HepG2 (cell line): ENCODE measurements around the gene FIS1. TPM values are rescaled to one million over a fixed set of nuclear protein-coding genes. Genes with fewer than 3 reads are reported as not detected.

Source experiments
- ATAC-seq: fragments of 200-7000 bp; cut with Tn5 transposase; 3 replicates; pipeline ENCODE4 v1.9.1; 2020; ENCODE audit warnings: mild to moderate bottlenecking, moderate library complexity
- BruUV-seq: library from RNA; stranded (reverse); fragments of 400-500 nt; replicated peaks from 2 replicates; lab custom pipeline; 2021; lab: Mats Ljungman, UMichigan
- CTCF ChIA-PET: fragments of 300-600 bp; formaldehyde crosslinking; extraction: SDS; loops from one replicate; lab custom pipeline; 2021; ENCODE audit warnings: low total read pairs, inconsistent platforms, low intra/inter-chr PET ratio; lab: Yijun Ruan, JAX
- POLR2A ChIA-PET: fragments of 350-600 bp; sonication (Branson Sonifier 250); formaldehyde crosslinking; loops from one replicate; lab custom pipeline; 2020; ENCODE audit warnings: antibody characterized with exemption, inconsistent platforms; lab: Yijun Ruan, JAX
- DNase-seq: peaks from one replicate; pipeline ENCODE4 v3.0.0-alpha.2; 2015; ENCODE audit warnings: low spot score
- FAIRE-seq: peaks from 3 replicates; lab custom pipeline; 2011; peaks lifted over from hg19 to GRCh38; lab: Jason Lieb, UNC
- H2AFZ ChIP-seq: one replicate; pipeline ENCODE4 v1.6.1; 2011; ENCODE audit warnings: low read length, inconsistent platforms
- H3K27ac ChIP-seq: fragments of 300-600 bp; 3 replicates; pipeline ENCODE4 v1.8.0; 2011; ENCODE audit warnings: mixed run types, mild to moderate bottlenecking, mixed read lengths, low read length, inconsistent platforms; ENCODE audit not compliant: insufficient read depth; ENCODE audit errors: extremely low read length
- H3K27me3 ChIP-seq, 2 experiments: fragments of 200-600 bp in 1 of 2; 2 replicates in 1 of 2; 3 replicates in 1 of 2; pipeline versions ENCODE4 v1.6.0 to v1.8.0; 2011; ENCODE audit warnings: low read length in 2 of 2, mild to moderate bottlenecking in 2 of 2, moderate library complexity in 2 of 2, inconsistent platforms in 1 of 2; ENCODE audit not compliant: insufficient read depth in 2 of 2, control insufficient read depth in 1 of 2
- H3K36me3 ChIP-seq, 2 experiments: fragments of 200-600 bp in 1 of 2; replicated peaks in 1 of 2; 2 replicates in 1 of 2; 3 replicates in 1 of 2; pipeline versions ENCODE4 v1.5.1 to v1.8.0; 2011; ENCODE audit warnings: low read length in 2 of 2, inconsistent platforms in 1 of 2; ENCODE audit not compliant: insufficient read depth in 2 of 2, control insufficient read depth in 1 of 2
- H3K4me1 ChIP-seq: 2 replicates; pipeline ENCODE4 v1.5.1; 2012; ENCODE audit warnings: low read length, inconsistent platforms; ENCODE audit not compliant: insufficient read depth
- H3K4me2 ChIP-seq: 2 replicates; pipeline ENCODE4 v1.6.0; 2011; ENCODE audit warnings: low read depth, low read length, inconsistent platforms
- H3K4me3 ChIP-seq, 3 experiments: fragments of 200-600 bp in 1 of 3; sonication (generic), shearing (Covaris generic) in 1 of 3; replicated peaks in 1 of 3; 2 replicates each; pipeline ENCODE4 v1.5.1; 2011 to 2016; ENCODE audit warnings: low read length in 3 of 3, inconsistent platforms in 2 of 3, low read depth in 2 of 3, mild to moderate bottlenecking in 2 of 3, control low read depth in 1 of 3, mixed read lengths in 1 of 3; ENCODE audit not compliant: insufficient read depth in 1 of 3
- H3K79me2 ChIP-seq: one replicate; pipeline ENCODE4 v1.6.1; 2011; ENCODE audit warnings: low read length, inconsistent platforms; ENCODE audit not compliant: insufficient read depth
- H3K9ac ChIP-seq: 2 replicates; pipeline ENCODE4 v1.6.0; 2011; ENCODE audit warnings: mild to moderate bottlenecking, low read depth, low read length, inconsistent platforms; ENCODE audit not compliant: insufficient read depth
- H3K9me3 ChIP-seq: 2 replicates; pipeline ENCODE4 v1.5.1; 2012; ENCODE audit warnings: mild to moderate bottlenecking, low read length
- H4K20me1 ChIP-seq: 2 replicates; pipeline ENCODE4 v1.6.0; 2011; ENCODE audit warnings: inconsistent platforms, mild to moderate bottlenecking, low read length, moderate library complexity; ENCODE audit not compliant: insufficient read depth
- JUN ChIP-seq: sonication (generic); formaldehyde crosslinking; IDR thresholded peaks from 2 replicates; pipeline ENCODE4 v1.4.0; 2020; ENCODE audit warnings: mild to moderate bottlenecking, missing genetic modification reagents
- RELA ChIP-seq: sonication (generic); formaldehyde crosslinking; IDR thresholded peaks from 2 replicates; pipeline ENCODE4 v1.4.0; 2020; ENCODE audit warnings: missing genetic modification reagents
- SKI ChIP-seq: fragments of 450-650 bp; IDR thresholded peaks from one replicate; pipeline ENCODE4 v1.6.1; 2018; ENCODE audit warnings: mild to moderate bottlenecking; ENCODE audit not compliant: partially characterized antibody
- SMC3 ChIP-seq: IDR thresholded peaks from 2 replicates; pipeline ENCODE4 v1.6.1; 2011; ENCODE audit warnings: low read length, improper control_type of control experiment
- SP5 ChIP-seq: IDR thresholded peaks from 2 replicates; pipeline ENCODE4 v1.6.1; 2016; ENCODE audit warnings: low read depth, borderline replicate concordance
- ZBTB42 ChIP-seq: sonication (generic); formaldehyde crosslinking; IDR thresholded peaks from 2 replicates; pipeline ENCODE4 v1.5.0; 2020; ENCODE audit warnings: mild to moderate bottlenecking, missing genetic modification reagents
- ZSCAN31 ChIP-seq: sonication (generic); formaldehyde crosslinking; IDR thresholded peaks from 2 replicates; pipeline ENCODE4 v1.5.0; 2020; ENCODE audit warnings: low read depth, mild to moderate bottlenecking, missing genetic modification reagents
- WGBS: methylation state at CpG from one replicate; pipeline ENCODE4 v1.1.6; 2017; ENCODE audit warnings: low lambda C conversion rate; 5-methylcytosine and 5-hydroxymethylcytosine counted together
- in situ Hi-C: cut with HindIII; loops from 2 replicates; pipeline ENCODE4 v1.10.0; 2017; ENCODE audit warnings: low pct_unique_long_range_greater_than_20kb; ENCODE audit not compliant: extremely low pct_ligation_motif_present
- intact Hi-C: fragments of 100-400 bp; cut with micrococcal nuclease; formaldehyde crosslinking; loops from one replicate; pipeline ENCODE4 v1.10.0; 2022; ENCODE audit not compliant: unreplicated experiment
- polyA plus RNA-seq, 8 experiments: library from polyadenylated mRNA; depleted of rRNA in 3 of 8; stranded (reverse) in 7 of 8; unstranded in 1 of 8; fragments of >200 nt; fragmentation: Illumina TruSeq in 4 of 8; extraction: Trizol in 4 of 8; gene quantifications; 2 replicates each; pipeline versions ENCODE4 v1.2.1 to v1.2.3, GENCODE V29; 2011 to 2016; ENCODE audit warnings: low read depth in 4 of 8, missing spikeins in 1 of 8, mixed read lengths in 1 of 8; ENCODE audit not compliant: insufficient read depth in 1 of 8
- total RNA-seq, 5 experiments: library from RNA; depleted of rRNA; stranded (reverse); fragments of >200 nt; fragmentation: Illumina TruSeq; extraction: Trizol; gene quantifications; 2 replicates each; pipeline ENCODE4 v1.2.3, GENCODE V29; 2016; ENCODE audit warnings: low read depth in 1 of 5
- TF ChIP-seq, protein P1 (sequence below): sonication (generic); formaldehyde crosslinking; IDR thresholded peaks from 2 replicates; pipeline ENCODE4; 2020; ENCODE audit warnings: missing genetic modification reagents, mild to moderate bottlenecking, borderline replicate concordance
- TF ChIP-seq, protein P2 (sequence below): sonication (generic); formaldehyde crosslinking; IDR thresholded peaks from 2 replicates; pipeline ENCODE4 v1.5.1; 2020; ENCODE audit warnings: mild to moderate bottlenecking, missing genetic modification reagents, borderline replicate concordance
- TF ChIP-seq, protein P3 (sequence below): IDR thresholded peaks from 2 replicates; pipeline ENCODE4 v1.6.1; 2016; ENCODE audit warnings: low read depth, borderline replicate concordance
- TF ChIP-seq, protein P4 (sequence below): sonication (generic); formaldehyde crosslinking; IDR thresholded peaks from 2 replicates; pipeline ENCODE4 v1.4.0; 2020; ENCODE audit warnings: missing genetic modification reagents
- TF ChIP-seq, protein P5 (sequence below): sonication (generic); formaldehyde crosslinking; IDR thresholded peaks from 2 replicates; pipeline ENCODE4 v1.9.0; 2021; ENCODE audit warnings: missing genetic modification reagents, mild to moderate bottlenecking, borderline replicate concordance

FIS1 gene
- total and polyA plus RNA-seq, 2 of the 13 experiments (the other 11 are each of a cell fraction or from before 2014, with no cell fraction given) = 97.5 to 101 TPM

DNA sequence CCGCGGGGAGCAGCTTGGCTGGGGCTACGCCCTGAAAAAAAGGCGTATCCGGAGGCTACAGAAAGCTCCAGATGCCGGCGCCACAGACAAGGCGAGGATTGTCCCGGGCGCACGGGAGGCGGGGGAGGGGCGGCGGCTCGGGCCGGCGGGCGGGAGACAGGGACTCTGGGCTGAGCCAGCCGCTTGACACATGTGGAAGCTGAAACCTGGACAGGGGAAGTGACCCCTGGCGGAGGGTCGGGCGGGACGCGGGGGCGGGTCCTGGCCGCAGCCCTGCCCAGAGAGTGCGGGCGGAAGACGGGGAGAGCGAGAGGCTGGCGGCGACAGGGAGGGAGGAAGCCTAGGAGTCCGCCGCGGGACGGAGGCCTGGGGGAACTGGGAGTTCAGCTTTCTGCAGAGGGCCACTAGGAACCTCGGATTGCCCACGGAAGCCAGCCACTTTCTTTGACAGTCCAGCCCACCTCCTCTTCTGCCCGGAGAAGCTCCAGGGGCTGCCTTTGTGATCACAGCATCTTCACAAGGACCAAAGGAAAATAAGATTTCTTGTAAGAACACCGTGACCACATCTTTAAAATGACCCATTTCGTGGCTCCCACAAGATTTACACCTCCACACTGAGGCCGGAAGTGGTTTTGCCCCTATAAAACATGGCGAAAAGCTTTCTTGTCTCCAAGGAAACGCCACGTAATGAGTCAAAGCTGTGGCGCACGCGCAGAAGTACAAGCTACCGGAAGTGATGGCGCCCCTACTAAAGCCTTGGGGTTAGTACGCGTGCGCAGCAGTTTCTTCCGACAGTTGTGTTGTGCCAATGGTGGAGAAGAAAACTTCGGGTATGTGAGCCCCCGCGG lies 27.3 kb downstream of the FIS1 start, which contains the start of the genes PLOD3 and ZNHIT1:
TSS of gene PLOD3 (minus strand) at position 194 of the 848 bp plus-strand sequence. CDS start 307 bp downstream, outside the sequence.
TSS of gene ZNHIT1 (plus strand) at position 778 of the 848 bp plus-strand sequence. CDS start at position 809, 31 bp downstream.
- Histone ChIP-seq H3K4me2 (peak within 1 kb of the TSS; percentile 91), H3K36me3 (peaks cover 3 to 14% of the 10 kb centered on the region in 2 experiments; a peak in 4 of 5 replicates), H3K4me3 (peak within 1 kb of the TSS; percentile 82 to 95 (median 83)), H3K9me3 (no peaks in the 10 kb centered on the region), H4K20me1 (no peaks in the 10 kb centered on the region), H3K27me3 (no peaks in the 10 kb centered on the region; a peak in 1 of 5 replicates), H3K79me2 (peaks cover 29% of the 10 kb centered on the region), H2AFZ (no peak within 1 kb of the TSS), H3K4me1 (peaks cover 44% of the 10 kb centered on the region), H3K27ac (peak within 1 kb of the TSS; percentile 84), H3K9ac (peak within 1 kb of the TSS; percentile 86)
- ATAC-seq (peak; percentile 93), FAIRE-seq (peak; percentile 97), DNase-seq (peak; percentile 98)
- in situ Hi-C loops (no loop called here), intact Hi-C loops (loop anchor here (1.0 to 2.0 kb wide), 2 partner anchors 17 to 27 kb away; partner anchors contain the start of gene MOGAT3)
- POLR2A ChIA-PET = interaction anchor here (0.5 to 11.2 kb wide), 26 partner anchors 11 to 1040 kb away, joined by 3 to 202 read pairs (median 6); partner anchors contain the start of genes CLDN15, FIS1, IFT22 and MOGAT3
- BruUV-seq = no TSS peak
- under 1% methylated on average over 36 of the region's 57 CpGs for WGBS
- CTCF ChIA-PET = interaction anchor here (1.3 kb wide), 1 partner anchor 27 kb away, joined by 5 read pairs; the partner anchor contains the start of gene FIS1
- TF ChIP-seq ZSCAN31 (peak; percentile 9; the same call in 1 of the 2 replicates), SKI (peak; percentile 42), RELA (CRISPR knock-in tag) (0 out of 2 replicates have a peak, but pooled peaks have one; percentile 43), ZBTB42 (CRISPR knock-in tag) (no peak), JUN (no peak), SMC3 (no peak), SP5 (peak; percentile 23)
- TF ChIP-seq, protein P1, sequence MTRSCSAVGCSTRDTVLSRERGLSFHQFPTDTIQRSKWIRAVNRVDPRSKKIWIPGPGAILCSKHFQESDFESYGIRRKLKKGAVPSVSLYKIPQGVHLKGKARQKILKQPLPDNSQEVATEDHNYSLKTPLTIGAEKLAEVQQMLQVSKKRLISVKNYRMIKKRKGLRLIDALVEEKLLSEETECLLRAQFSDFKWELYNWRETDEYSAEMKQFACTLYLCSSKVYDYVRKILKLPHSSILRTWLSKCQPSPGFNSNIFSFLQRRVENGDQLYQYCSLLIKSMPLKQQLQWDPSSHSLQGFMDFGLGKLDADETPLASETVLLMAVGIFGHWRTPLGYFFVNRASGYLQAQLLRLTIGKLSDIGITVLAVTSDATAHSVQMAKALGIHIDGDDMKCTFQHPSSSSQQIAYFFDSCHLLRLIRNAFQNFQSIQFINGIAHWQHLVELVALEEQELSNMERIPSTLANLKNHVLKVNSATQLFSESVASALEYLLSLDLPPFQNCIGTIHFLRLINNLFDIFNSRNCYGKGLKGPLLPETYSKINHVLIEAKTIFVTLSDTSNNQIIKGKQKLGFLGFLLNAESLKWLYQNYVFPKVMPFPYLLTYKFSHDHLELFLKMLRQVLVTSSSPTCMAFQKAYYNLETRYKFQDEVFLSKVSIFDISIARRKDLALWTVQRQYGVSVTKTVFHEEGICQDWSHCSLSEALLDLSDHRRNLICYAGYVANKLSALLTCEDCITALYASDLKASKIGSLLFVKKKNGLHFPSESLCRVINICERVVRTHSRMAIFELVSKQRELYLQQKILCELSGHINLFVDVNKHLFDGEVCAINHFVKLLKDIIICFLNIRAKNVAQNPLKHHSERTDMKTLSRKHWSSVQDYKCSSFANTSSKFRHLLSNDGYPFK (CRISPR knock-in tag) = no peak
- TF ChIP-seq, protein P2, sequence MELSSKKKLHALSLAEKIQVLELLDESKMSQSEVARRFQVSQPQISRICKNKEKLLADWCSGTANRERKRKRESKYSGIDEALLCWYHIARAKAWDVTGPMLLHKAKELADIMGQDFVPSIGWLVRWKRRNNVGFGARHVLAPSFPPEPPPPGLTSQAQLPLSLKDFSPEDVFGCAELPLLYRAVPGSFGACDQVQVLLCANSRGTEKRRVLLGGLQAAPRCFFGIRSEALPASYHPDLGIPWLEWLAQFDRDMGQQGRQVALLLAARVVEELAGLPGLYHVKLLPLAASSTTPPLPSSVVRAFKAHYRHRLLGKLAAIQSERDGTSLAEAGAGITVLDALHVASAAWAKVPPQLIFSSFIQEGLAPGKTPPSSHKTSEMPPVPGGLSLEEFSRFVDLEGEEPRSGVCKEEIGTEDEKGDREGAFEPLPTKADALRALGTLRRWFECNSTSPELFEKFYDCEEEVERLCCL (CRISPR knock-in tag) = no peak
- TF ChIP-seq, protein P3, sequence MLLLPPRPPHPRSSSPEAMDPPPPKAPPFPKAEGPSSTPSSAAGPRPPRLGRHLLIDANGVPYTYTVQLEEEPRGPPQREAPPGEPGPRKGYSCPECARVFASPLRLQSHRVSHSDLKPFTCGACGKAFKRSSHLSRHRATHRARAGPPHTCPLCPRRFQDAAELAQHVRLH (CRISPR knock-in tag) = no peak
- TF ChIP-seq, protein P4, sequence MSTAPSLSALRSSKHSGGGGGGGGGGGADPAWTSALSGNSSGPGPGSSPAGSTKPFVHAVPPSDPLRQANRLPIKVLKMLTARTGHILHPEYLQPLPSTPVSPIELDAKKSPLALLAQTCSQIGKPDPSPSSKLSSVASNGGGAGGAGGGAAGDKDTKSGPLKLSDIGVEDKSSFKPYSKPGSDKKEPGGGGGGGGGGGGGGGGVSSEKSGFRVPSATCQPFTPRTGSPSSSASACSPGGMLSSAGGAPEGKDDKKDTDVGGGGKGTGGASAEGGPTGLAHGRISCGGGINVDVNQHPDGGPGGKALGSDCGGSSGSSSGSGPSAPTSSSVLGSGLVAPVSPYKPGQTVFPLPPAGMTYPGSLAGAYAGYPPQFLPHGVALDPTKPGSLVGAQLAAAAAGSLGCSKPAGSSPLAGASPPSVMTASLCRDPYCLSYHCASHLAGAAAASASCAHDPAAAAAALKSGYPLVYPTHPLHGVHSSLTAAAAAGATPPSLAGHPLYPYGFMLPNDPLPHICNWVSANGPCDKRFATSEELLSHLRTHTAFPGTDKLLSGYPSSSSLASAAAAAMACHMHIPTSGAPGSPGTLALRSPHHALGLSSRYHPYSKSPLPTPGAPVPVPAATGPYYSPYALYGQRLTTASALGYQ (CRISPR knock-in tag) = peak; percentile 5; the same call in 1 of the 2 replicates
- TF ChIP-seq, protein P5, sequence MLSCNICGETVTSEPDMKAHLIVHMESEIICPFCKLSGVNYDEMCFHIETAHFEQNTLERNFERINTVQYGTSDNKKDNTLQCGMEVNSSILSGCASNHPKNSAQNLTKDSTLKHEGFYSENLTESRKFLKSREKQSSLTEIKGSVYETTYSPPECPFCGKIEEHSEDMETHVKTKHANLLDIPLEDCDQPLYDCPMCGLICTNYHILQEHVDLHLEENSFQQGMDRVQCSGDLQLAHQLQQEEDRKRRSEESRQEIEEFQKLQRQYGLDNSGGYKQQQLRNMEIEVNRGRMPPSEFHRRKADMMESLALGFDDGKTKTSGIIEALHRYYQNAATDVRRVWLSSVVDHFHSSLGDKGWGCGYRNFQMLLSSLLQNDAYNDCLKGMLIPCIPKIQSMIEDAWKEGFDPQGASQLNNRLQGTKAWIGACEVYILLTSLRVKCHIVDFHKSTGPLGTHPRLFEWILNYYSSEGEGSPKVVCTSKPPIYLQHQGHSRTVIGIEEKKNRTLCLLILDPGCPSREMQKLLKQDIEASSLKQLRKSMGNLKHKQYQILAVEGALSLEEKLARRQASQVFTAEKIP (CRISPR knock-in tag) = no peak
